A549 (cell line): ENCODE results near the gene OR6B1. TPM values are rescaled to one million over a fixed set of nuclear protein-coding genes. Genes with fewer than 3 reads are reported as not detected.

Experiments
- ATAC-seq, 2 experiments: fragments of 200-7000 bp in 1 of 2; fragments of >200 bp in 1 of 2; cut with Nextera tagmentation in 1 of 2; cut with Tn5 transposase in 1 of 2; 3 replicates each; pipeline versions ENCODE4 v1.8.0 to v1.9.1; 2018 to 2020; ENCODE audit warnings: mild to moderate bottlenecking in 1 of 2, moderate library complexity in 1 of 2
- CTCF ChIA-PET: fragments of 300-600 bp; sonication (Branson Sonifier 250); formaldehyde crosslinking; extraction: SDS; loops from one replicate; lab custom pipeline; 2021; ENCODE audit warnings: antibody characterized with exemption, inconsistent platforms; lab: Yijun Ruan, JAX
- POLR2A ChIA-PET: fragments of 350-600 bp; formaldehyde crosslinking; extraction: SDS; loops from one replicate; lab custom pipeline; 2021; ENCODE audit warnings: antibody characterized with exemption, inconsistent platforms; lab: Yijun Ruan, JAX
- DNase-seq, 2 experiments: peaks; one replicate each; pipeline versions ENCODE4 v3.0.0 to v3.0.0-alpha.2; 2011 to 2016; ENCODE audit warnings: low read depth in 1 of 2, low spot score in 1 of 2
- FAIRE-seq: peaks from 2 replicates; lab custom pipeline; 2011; peaks lifted over from hg19 to GRCh38; lab: Jason Lieb, UNC
- H3K27ac ChIP-seq, 2 experiments: fragments of >200 bp; sonication (Bioruptor Twin); formaldehyde crosslinking; 3 replicates each; pipeline ENCODE4 v1.5.1; 2016 to 2017
- H3K4me1 ChIP-seq: fragments of >200 bp; sonication (Bioruptor Twin); formaldehyde crosslinking; 3 replicates; pipeline ENCODE4 v1.6.1; 2016
- H3K4me2 ChIP-seq: fragments of >200 bp; sonication (Bioruptor Twin); formaldehyde crosslinking; 3 replicates; pipeline ENCODE4 v1.6.1; 2016
- H3K4me3 ChIP-seq: fragments of >200 bp; sonication (Bioruptor Twin); formaldehyde crosslinking; 3 replicates; pipeline ENCODE4 v1.5.1; 2016
- H3K9me3 ChIP-seq: fragments of >200 bp; sonication (Bioruptor Twin); formaldehyde crosslinking; 3 replicates; pipeline ENCODE4 v1.6.1; 2016
- CEBPB ChIP-seq, 2 experiments: fragments of >200 bp in 1 of 2; sonication (Bioruptor Twin) in 1 of 2; formaldehyde crosslinking in 1 of 2; IDR thresholded peaks; 2 replicates each; pipeline ENCODE4 v1.6.1; 2012 to 2016
- EHMT2 ChIP-seq: fragments of 200-600 bp; sonication (generic); IDR thresholded peaks from 2 replicates; pipeline ENCODE4 v1.6.1; 2016; ENCODE audit warnings: antibody characterized with exemption, low read depth, mild to moderate bottlenecking, moderate library complexity
- EP300 ChIP-seq, 2 experiments: fragments of >200 bp; sonication (Bioruptor Twin); formaldehyde crosslinking; IDR thresholded peaks; 2 replicates in 1 of 2; 3 replicates in 1 of 2; pipeline ENCODE4 v1.6.1; 2016 to 2017
- ESRRA ChIP-seq: fragments of 150-350 bp; IDR thresholded peaks from 2 replicates; pipeline ENCODE4 v1.6.1; 2014; ENCODE audit warnings: mild to moderate bottlenecking, low read length, borderline replicate concordance
- FOSL2 ChIP-seq, 2 experiments: fragments of 450-650 bp in 1 of 2; fragments of >200 bp in 1 of 2; sonication (Bioruptor Twin) in 1 of 2; formaldehyde crosslinking; IDR thresholded peaks; 2 replicates each; pipeline versions ENCODE4 v1.5.0 to v1.6.1; 2016 to 2020; ENCODE audit warnings: mild to moderate bottlenecking in 1 of 2, moderate library complexity in 1 of 2
- FOXS1 ChIP-seq: fragments of 250-450 bp; sonication (Bioruptor Pico); IDR thresholded peaks from 2 replicates; pipeline ENCODE4 v1.5.0; 2020; ENCODE audit warnings: mild to moderate bottlenecking, moderate library complexity
- TFCP2L1 ChIP-seq: fragments of 250-450 bp; sonication (Bioruptor Pico); IDR thresholded peaks from 2 replicates; pipeline ENCODE4 v1.5.0; 2021; ENCODE audit warnings: mild to moderate bottlenecking
- ZSCAN20 ChIP-seq: fragments of 250-450 bp; sonication (Bioruptor Pico); IDR thresholded peaks from 2 replicates; pipeline ENCODE4 v1.8.0; 2022; ENCODE audit warnings: mild to moderate bottlenecking, moderate library complexity
- WGBS: methylation state at CpG from one replicate; pipeline ENCODE4 v1.1.6; 2017; ENCODE audit errors: missing lambda C conversion rate; 5-methylcytosine and 5-hydroxymethylcytosine counted together
- polyA plus RNA-seq, 4 experiments: library from polyadenylated mRNA; depleted of rRNA in 3 of 4; stranded (reverse); fragments of >200 nt; fragmentation: RNase III in 1 of 4; extraction: RNeasy Plus Mini Kit Qiagen cat#74134 plus additional on column Dnase treatment in 1 of 4; gene quantifications; 2 replicates in 3 of 4; 3 replicates in 1 of 4; pipeline ENCODE4 v1.2.3, GENCODE V29; 2011 to 2017
- TF ChIP-seq, protein P1 (sequence below): IDR thresholded peaks from 2 replicates; pipeline ENCODE4 v1.6.1; 2012
- TF ChIP-seq, protein P2 (sequence below): fragments of 250-450 bp; sonication (Bioruptor Pico); IDR thresholded peaks from 2 replicates; pipeline ENCODE4 v1.5.0; 2021; ENCODE audit warnings: mild to moderate bottlenecking, moderate library complexity, borderline replicate concordance
- TF ChIP-seq, protein P3 (sequence below): IDR thresholded peaks from 2 replicates; pipeline ENCODE4 v1.6.1; 2012; ENCODE audit warnings: low read depth, borderline replicate concordance

Gene OR6B1
- polyA plus RNA-seq, 2 of the 4 experiments (the other 2 are of a cell fraction) = not detected

DNA sequence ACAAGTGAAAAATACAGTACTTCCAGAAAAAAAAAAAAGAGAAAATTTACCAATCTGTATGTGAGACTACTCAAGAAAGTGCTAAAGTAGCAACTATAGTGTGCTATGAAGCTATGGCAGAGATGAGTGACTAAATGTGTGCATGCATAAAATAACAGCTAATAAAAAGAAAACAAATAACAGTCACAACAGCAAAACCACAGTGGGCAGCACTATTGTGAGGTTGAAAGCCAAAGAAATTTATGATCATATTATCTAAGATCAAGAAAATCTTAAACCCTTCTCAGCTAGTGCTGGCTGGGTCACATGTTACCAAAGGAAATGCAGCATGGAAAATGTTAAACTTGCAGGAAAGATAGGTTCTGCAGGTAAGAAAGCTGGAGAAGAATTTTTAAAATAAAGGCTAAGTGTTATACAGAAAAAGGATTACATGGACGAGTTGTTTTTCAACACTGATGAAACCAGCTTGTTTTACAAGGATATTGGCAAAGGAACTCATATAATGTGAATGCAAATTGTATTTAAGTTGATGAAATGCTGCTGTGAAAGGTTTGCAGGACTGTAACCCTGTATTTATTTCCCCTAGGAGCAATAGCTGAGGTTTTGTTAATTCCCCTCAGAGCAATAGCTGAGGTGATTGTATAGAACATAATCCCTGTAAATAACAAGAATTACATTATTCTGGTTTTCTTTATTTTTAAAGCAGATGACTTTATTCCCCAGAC, 33.0 kb downstream of the OR6B1 start:
- Histone ChIP-seq H3K4me1 (no peaks in the 10 kb centered on the region), H3K9me3 (no peaks in the 10 kb centered on the region), H3K4me2 (no peak overlapping the region), H3K27ac (no peak overlapping the region)
- no peak for DNase-seq
- POLR2A ChIA-PET = no interaction called here
- FAIRE-seq = no peak
- CTCF ChIA-PET = interaction anchor here (1.3 to 1.8 kb wide), 3 partner anchors 8 to 131 kb away, joined by 3 to 4 read pairs (median 4); partner anchors contain the start of gene TCAF1
- no peak for ATAC-seq
- WGBS = 2% methylated on average over 1 of the region's 1 CpG
- TF ChIP-seq ZSCAN20 (CRISPR knock-in tag) = no peak
- TF ChIP-seq, protein P1, sequence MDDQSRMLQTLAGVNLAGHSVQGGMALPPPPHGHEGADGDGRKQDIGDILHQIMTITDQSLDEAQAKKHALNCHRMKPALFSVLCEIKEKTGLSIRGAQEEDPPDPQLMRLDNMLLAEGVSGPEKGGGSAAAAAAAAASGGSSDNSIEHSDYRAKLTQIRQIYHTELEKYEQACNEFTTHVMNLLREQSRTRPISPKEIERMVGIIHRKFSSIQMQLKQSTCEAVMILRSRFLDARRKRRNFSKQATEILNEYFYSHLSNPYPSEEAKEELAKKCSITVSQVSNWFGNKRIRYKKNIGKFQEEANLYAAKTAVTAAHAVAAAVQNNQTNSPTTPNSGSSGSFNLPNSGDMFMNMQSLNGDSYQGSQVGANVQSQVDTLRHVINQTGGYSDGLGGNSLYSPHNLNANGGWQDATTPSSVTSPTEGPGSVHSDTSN = no peak
- no peak for TF ChIP-seq EP300 (IDR thresholded peaks at IDR 0.05)
- no peak for TF ChIP-seq FOXS1 (CRISPR knock-in tag)
- no peak for TF ChIP-seq FOSL2 (IDR thresholded peaks at IDR 0.05)
- TF ChIP-seq FOSL2 (CRISPR knock-in tag; IDR thresholded peaks at IDR 0.05) = no peak
- no peak for TF ChIP-seq TFCP2L1 (CRISPR knock-in tag)
- TF ChIP-seq CEBPB (IDR thresholded peaks at IDR 0.05) = no peak
- TF ChIP-seq, protein P2, sequence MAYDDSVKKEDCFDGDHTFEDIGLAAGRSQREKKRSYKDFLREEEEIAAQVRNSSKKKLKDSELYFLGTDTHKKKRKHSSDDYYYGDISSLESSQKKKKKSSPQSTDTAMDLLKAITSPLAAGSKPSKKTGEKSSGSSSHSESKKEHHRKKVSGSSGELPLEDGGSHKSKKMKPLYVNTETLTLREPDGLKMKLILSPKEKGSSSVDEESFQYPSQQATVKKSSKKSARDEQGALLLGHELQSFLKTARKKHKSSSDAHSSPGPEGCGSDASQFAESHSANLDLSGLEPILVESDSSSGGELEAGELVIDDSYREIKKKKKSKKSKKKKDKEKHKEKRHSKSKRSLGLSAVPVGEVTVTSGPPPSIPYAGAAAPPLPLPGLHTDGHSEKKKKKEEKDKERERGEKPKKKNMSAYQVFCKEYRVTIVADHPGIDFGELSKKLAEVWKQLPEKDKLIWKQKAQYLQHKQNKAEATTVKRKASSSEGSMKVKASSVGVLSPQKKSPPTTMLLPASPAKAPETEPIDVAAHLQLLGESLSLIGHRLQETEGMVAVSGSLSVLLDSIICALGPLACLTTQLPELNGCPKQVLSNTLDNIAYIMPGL (CRISPR knock-in tag) = no peak
- TF ChIP-seq, all 56 proteins: peak for 0
- H3K4me3 ChIP-seq = no peak overlapping the region

DNA sequence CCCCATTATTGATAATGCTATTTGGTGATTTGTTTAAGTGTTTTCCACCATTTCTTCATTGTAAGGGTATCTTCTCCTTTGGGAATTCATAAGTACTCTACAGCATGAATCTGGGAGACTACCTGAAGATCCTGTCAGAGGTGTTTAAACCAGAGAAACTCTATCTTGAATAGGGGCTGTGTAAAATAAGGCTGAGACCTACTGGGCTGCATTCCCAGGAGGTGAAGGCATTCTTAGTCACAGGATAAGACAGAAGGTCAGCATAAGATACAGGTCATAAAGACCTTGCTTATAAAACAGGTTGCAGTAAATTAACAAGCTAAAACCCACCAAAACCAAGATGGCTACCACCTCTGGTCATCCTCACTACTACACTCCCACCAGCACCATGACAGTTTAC, 35.3 kb downstream of the OR6B1 start:
- ATAC-seq = no peak
- Histone ChIP-seq H3K27ac (no peak overlapping the region), H3K4me2 (no peak overlapping the region), H3K4me3 (no peak overlapping the region), H3K4me1 (no peaks in the 10 kb centered on the region), H3K9me3 (no peaks in the 10 kb centered on the region)
- POLR2A ChIA-PET = no interaction called here
- FAIRE-seq = no peak
- TF ChIP-seq, protein P3, sequence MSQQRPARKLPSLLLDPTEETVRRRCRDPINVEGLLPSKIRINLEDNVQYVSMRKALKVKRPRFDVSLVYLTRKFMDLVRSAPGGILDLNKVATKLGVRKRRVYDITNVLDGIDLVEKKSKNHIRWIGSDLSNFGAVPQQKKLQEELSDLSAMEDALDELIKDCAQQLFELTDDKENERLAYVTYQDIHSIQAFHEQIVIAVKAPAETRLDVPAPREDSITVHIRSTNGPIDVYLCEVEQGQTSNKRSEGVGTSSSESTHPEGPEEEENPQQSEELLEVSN = no peak
- TF ChIP-seq ESRRA = no peak
- no peak for TF ChIP-seq FOSL2 (IDR thresholded peaks at IDR 0.05)
- no peak for TF ChIP-seq FOSL2 (CRISPR knock-in tag; IDR thresholded peaks at IDR 0.05)
- TF ChIP-seq EHMT2 = no peak
- DNase-seq = no peak
- CTCF ChIA-PET = no interaction called here

DNA sequence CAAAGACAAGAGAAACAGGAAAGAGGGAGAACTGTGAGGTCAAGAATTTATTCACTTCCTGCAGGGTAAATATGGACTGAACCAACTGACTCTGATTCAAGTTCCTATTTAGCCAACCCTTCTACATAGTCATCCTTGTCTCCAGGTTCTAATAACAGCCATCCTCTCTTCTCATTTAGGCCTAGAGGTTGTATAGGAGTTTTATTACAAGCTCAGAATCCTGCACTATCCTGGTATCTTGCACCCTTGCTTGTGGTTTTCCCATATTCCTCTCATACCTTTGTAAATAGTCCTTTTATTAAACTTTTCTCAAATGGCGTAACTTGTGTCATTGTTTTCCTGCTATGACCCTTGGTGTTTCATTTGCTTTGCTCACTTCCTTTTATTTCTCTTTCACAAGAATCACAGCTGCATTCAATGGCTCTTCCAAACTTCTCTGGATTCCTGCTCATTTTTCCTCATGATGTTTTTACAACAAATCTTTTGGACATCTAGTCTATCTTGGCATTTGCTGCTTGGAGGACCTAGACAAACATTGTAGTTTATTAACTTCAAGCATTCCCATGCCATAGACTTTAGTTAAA, 36.3 kb downstream of the OR6B1 start:
- no peak for FAIRE-seq
- WGBS = 81% methylated on average over 1 of the region's 1 CpG

More for the DNA sequence above, 36.3 kb downstream of the OR6B1 start:
- Histone ChIP-seq H3K4me3 (no peak overlapping the region), H3K9me3 (no peaks in the 10 kb centered on the region), H3K4me2 (no peak overlapping the region), H3K4me1 (no peaks in the 10 kb centered on the region), H3K27ac (no peak overlapping the region)
- CTCF ChIA-PET = interaction anchor here (0.6 to 1.3 kb wide), 2 partner anchors 9 to 300 kb away, joined by 3 to 4 read pairs; no protein-coding TSS in a partner anchor
- no peak for DNase-seq
- POLR2A ChIA-PET = no interaction called here
- no peak for ATAC-seq
- TF ChIP-seq, protein P1 = no peak
- TF ChIP-seq ZSCAN20 (CRISPR knock-in tag) = no peak
